Activated naive CD4-positive, alpha-beta T cell treated with anti-CD3 and anti-CD28 coated beads, Interleukin-2, amount 10 ng/mL, durations not matched to agents 7 days and 5 days (primary cell): Measurements from ENCODE around the gene VSIG8.
A peak's percentile ranks its signal among the peaks of the same experiment; 100 is the strongest.

ENCODE experiments used
- CTCF ChIA-PET: fragments of 350-600 bp; sonication (Branson Sonifier 250); formaldehyde crosslinking; loops from one replicate; lab custom pipeline; 2021; ENCODE audit warnings: antibody characterized with exemption; lab: Charles Lee
- DNase-seq: peaks from one replicate; pipeline ENCODE4 v3.0.0-alpha.2; 2020
- H3K27ac Mint-ChIP-seq: one replicate; pipeline ENCODE4 v1.8.0; 2021; ENCODE audit warnings: mild to moderate bottlenecking, moderate library complexity, mixed read lengths
- H3K27me3 Mint-ChIP-seq: one replicate; pipeline ENCODE4 v1.8.0; 2021; ENCODE audit warnings: mild to moderate bottlenecking, mixed read lengths
- H3K36me3 Mint-ChIP-seq: one replicate; pipeline ENCODE4 v1.8.0; 2021; ENCODE audit warnings: mixed read lengths
- H3K4me1 Mint-ChIP-seq: one replicate; pipeline ENCODE4 v1.8.0; 2021; ENCODE audit warnings: mixed read lengths
- H3K4me3 Mint-ChIP-seq: one replicate; pipeline ENCODE4 v1.8.0; 2021; ENCODE audit warnings: mild to moderate bottlenecking, moderate library complexity, mixed read lengths
- H3K9me3 Mint-ChIP-seq: one replicate; pipeline ENCODE4 v1.8.0; 2021; ENCODE audit warnings: mixed read lengths

The VSIG8 gene

GRCh38 chr1:159895836-159896545 lies 33.5 kb upstream of the VSIG8 start:
- Mint-ChIP-seq H3K27ac (no peak overlapping the region), H3K4me3 (no peak overlapping the region), H3K4me1 (peaks cover 7% of the 10 kb centered on the region), H3K9me3 (no peaks in the 10 kb centered on the region), H3K27me3 (peaks cover 43% of the 10 kb centered on the region), H3K36me3 (no peaks in the 10 kb centered on the region)
- CTCF ChIA-PET: interaction anchor here (6.2 to 13.0 kb wide), 3 partner anchors 27 to 110 kb away, joined by 42 to 430 read pairs (median 151); partner anchors contain the start of genes FCRL6 and TAGLN2
- no peak for DNase-seq

DNA sequence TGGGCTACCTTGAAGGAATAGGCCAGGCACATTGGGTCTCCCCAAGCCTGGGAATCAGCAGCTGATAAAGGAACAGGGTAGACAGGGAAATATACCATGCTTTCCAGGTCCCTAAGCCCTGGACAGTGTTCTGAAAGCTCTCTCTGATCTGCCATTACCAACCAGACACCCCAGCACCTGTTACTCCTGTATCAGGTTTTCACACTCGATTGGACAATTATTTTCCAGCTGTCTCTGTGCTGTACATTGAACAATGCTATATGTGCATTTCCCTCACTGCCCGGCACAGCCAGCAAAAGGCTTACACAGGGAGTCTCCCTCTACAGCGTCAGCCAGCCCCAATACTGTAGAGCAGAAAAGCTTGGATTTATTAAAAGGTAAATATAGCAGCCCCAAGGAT lies 32.8 kb upstream of the VSIG8 start:
- Mint-ChIP-seq H3K36me3 (no peaks in the 10 kb centered on the region), H3K9me3 (no peaks in the 10 kb centered on the region), H3K27me3 (peaks cover 36% of the 10 kb centered on the region), H3K4me1 (peaks cover 6% of the 10 kb centered on the region), H3K27ac (no peak overlapping the region), H3K4me3 (no peak overlapping the region)
- no peak for DNase-seq
- CTCF ChIA-PET: interaction anchor here (1.1 to 13.0 kb wide), 4 partner anchors 28 to 111 kb away, joined by 5 to 430 read pairs (median 96); partner anchors contain the start of genes FCRL6 and TAGLN2

DNA sequence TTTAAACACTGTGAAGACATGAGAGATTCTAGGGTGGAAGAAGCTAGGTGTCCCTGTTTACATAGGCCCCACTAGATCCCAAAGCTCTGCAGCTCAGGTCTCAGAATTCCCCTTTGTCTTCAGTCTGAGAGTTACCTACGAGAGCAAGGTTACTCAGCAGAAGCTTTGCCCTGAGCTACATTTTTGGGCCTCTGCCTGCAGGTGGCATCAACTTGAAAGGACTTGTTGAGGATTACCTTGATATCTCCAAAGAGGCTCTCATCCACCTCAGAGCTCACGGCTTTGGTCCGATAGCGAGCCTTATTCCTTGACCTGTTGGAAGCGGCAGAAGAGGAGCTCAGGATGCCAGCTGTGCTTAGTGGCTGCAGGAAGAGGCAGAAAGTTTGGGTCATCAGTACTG lies 30.5 kb upstream of the VSIG8 start:
- H3K27me3 Mint-ChIP-seq: peaks cover 28% of the 10 kb centered on the region
- CTCF ChIA-PET: interaction anchor here (0.6 to 13.0 kb wide), 33 partner anchors 9 to 679 kb away, joined by 3 to 430 read pairs (median 4); partner anchors contain the start of genes DUSP23, FCRL6, SLAMF8 and SLAMF9
- H3K27ac Mint-ChIP-seq: no peak overlapping the region
- peaks cover 16% of the 10 kb centered on the region for H3K4me1 Mint-ChIP-seq
- no peak overlapping the region for H3K4me3 Mint-ChIP-seq
- DNase-seq: peak; percentile 52
- H3K36me3 Mint-ChIP-seq: no peaks in the 10 kb centered on the region
- no peaks in the 10 kb centered on the region for H3K9me3 Mint-ChIP-seq

DNA sequence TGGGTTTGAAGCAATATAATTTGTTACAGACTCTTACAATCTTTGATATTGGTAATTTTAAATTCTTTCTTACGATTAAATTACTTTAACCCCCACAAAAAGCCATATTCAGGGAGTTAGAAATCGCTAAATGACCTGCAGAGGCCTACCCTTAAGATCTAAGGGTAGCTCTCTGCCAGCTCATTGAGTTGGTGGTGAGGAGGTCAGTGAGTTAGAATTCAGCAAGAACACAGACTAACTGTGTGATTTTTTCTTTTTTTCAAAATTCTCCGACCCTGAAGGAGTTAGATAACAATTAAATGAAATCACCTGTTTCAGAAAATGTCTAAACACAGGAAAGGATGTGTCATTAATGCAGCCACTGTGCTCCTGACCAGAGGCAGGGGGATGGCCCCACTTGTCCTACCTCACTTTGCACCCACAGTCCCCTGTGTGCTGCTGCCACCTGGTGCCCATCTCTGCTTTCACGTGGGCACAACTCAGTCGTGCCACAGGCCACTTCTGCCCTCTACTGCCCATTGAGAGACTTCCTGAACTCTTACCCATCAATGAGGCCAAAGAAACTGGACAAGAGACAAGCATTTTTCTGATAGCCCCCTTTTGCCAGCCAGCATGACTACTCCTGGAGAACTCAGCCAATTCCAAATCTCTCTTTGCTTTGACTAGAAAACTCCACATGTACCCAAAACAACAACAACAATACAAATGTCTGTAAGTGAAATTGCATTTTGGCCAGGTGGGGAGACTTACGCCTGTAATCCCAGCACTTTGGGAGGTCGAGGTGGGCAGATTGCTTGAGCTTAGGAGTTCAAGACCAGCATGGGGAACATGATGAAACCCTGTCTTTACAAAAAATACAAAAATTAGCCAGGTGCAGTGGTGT lies 29.1 kb upstream of the VSIG8 start:
- H3K36me3 Mint-ChIP-seq: no peaks in the 10 kb centered on the region
- H3K9me3 Mint-ChIP-seq: no peaks in the 10 kb centered on the region
- H3K27me3 Mint-ChIP-seq: peaks cover 26% of the 10 kb centered on the region
- CTCF ChIA-PET: interaction anchor here (0.7 to 13.0 kb wide), 35 partner anchors 9 to 674 kb away, joined by 3 to 430 read pairs (median 5); partner anchors contain the start of genes DUSP23, FCRL6, SLAMF8 and SLAMF9
- no peak overlapping the region for H3K27ac Mint-ChIP-seq
- peak; percentile 86 for DNase-seq
- peaks cover 16% of the 10 kb centered on the region for H3K4me1 Mint-ChIP-seq
- no peak overlapping the region for H3K4me3 Mint-ChIP-seq

GRCh38 chr1:159890390-159890789 lies 27.9 kb upstream of the VSIG8 start:
- CTCF ChIA-PET: interaction anchor here (0.9 to 13.0 kb wide), 20 partner anchors 11 to 673 kb away, joined by 3 to 430 read pairs (median 5); partner anchors contain the start of genes DUSP23, FCRL6, SLAMF8 and TAGLN2

DNA sequence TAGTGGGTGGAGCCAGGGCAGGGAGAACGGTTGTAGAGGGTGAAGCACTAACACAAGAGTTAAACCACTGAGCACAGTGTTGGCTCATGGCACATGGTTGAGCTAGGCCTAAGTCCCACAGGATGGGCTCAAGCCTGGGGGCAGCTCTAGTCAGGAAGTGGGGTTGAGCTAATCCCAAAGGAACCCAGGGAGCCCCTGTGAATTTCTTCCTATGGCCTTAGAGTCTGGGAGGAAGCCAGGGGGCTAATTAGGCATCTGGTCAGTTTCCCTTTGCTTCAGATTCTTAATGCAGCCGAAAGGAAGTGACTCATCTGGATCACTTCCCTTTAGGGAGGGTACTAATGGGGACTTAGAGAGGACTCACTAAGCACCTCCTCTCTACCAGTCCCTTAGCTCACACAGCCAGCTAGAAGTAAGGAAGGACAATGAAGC lies 27.4 kb upstream of the VSIG8 start:
- H3K4me3 Mint-ChIP-seq: no peak overlapping the region
- H3K4me1 Mint-ChIP-seq: peaks cover 16% of the 10 kb centered on the region
- CTCF ChIA-PET: interaction anchor here (0.9 to 13.0 kb wide), 19 partner anchors 10 to 117 kb away, joined by 3 to 430 read pairs (median 5); partner anchors contain the start of genes DUSP23, FCRL6, SLAMF8 and TAGLN2
- peaks cover 18% of the 10 kb centered on the region for H3K27me3 Mint-ChIP-seq
- H3K27ac Mint-ChIP-seq: no peak overlapping the region
- DNase-seq: no peak
- no peaks in the 10 kb centered on the region for H3K9me3 Mint-ChIP-seq
- no peaks in the 10 kb centered on the region for H3K36me3 Mint-ChIP-seq

More at GRCh38 chr1:159890390-159890789, 27.9 kb upstream of the VSIG8 start:
- no peak for DNase-seq
- no peaks in the 10 kb centered on the region for H3K9me3 Mint-ChIP-seq
- H3K27ac Mint-ChIP-seq: no peak overlapping the region
- H3K4me3 Mint-ChIP-seq: no peak overlapping the region
- peaks cover 16% of the 10 kb centered on the region for H3K4me1 Mint-ChIP-seq
- H3K36me3 Mint-ChIP-seq: no peaks in the 10 kb centered on the region
- H3K27me3 Mint-ChIP-seq: peaks cover 22% of the 10 kb centered on the region

GRCh38 chr1:159889202-159889601 lies 26.7 kb upstream of the VSIG8 start:
- Mint-ChIP-seq H3K27me3 (peaks cover 15% of the 10 kb centered on the region), H3K9me3 (no peaks in the 10 kb centered on the region), H3K36me3 (no peaks in the 10 kb centered on the region), H3K4me1 (peaks cover 16% of the 10 kb centered on the region), H3K4me3 (no peak overlapping the region), H3K27ac (no peak overlapping the region)
- DNase-seq: no peak
- CTCF ChIA-PET: interaction anchor here (0.8 to 13.0 kb wide), 13 partner anchors 16 to 119 kb away, joined by 3 to 430 read pairs (median 5); partner anchors contain the start of genes DUSP23 and FCRL6

DNA sequence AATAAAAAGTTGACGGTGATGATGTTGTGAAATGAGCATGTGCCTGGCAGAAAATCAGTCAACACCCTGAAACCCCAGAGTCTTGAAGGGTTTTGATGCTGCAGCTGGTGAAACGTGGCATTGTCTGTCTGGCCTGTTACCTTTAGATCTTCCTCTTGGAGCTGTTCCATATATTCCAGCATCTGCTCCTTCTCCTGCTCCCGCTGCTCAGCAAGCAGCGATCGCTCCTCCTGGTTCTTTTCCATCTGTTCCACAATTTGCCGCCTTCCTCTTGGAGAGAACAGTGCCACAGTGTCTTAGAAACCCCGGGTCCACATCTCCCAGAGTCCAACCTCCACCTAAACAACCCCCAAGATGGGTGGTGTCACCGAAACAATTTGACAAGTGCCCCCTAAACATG lies 21.8 kb upstream of the VSIG8 start:
- peaks cover 4% of the 10 kb centered on the region for H3K27me3 Mint-ChIP-seq
- DNase-seq: no peak
- H3K4me3 Mint-ChIP-seq: no peak overlapping the region
- H3K4me1 Mint-ChIP-seq: peaks cover 3% of the 10 kb centered on the region
- H3K27ac Mint-ChIP-seq: no peak overlapping the region
- no peaks in the 10 kb centered on the region for H3K9me3 Mint-ChIP-seq
- H3K36me3 Mint-ChIP-seq: no peaks in the 10 kb centered on the region
- CTCF ChIA-PET: interaction anchor here (13.0 kb wide), 1 partner anchor 85 kb away, joined by 430 read pairs; the partner anchor contains the start of gene FCRL6

- H3K9me3 Mint-ChIP-seq: no peaks in the 10 kb centered on the region
- H3K27ac Mint-ChIP-seq: no peak overlapping the region
- no peaks in the 10 kb centered on the region for H3K4me1 Mint-ChIP-seq
- CTCF ChIA-PET: interaction anchor here (1.5 kb wide), 1 partner anchor 9 kb away, joined by 4 read pairs; no protein-coding TSS in a partner anchor
- H3K27me3 Mint-ChIP-seq: peaks cover 4% of the 10 kb centered on the region
- no peak overlapping the region for H3K4me3 Mint-ChIP-seq
- DNase-seq: no peak
- H3K36me3 Mint-ChIP-seq: no peaks in the 10 kb centered on the region
These were observed 20.7 kb upstream of the VSIG8 start for GRCh38 chr1:159883134-159883533.

- CTCF ChIA-PET: interaction anchor here (1.1 to 1.5 kb wide), 2 partner anchors 10 to 84 kb away, joined by 4 to 5 read pairs; no protein-coding TSS in a partner anchor
- Mint-ChIP-seq H3K27ac (no peak overlapping the region), H3K4me1 (no peaks in the 10 kb centered on the region), H3K9me3 (no peaks in the 10 kb centered on the region), H3K27me3 (peaks cover 4% of the 10 kb centered on the region), H3K36me3 (no peaks in the 10 kb centered on the region), H3K4me3 (no peak overlapping the region)
- DNase-seq: no peak
These were observed 20.0 kb upstream of the VSIG8 start for GRCh38 chr1:159882527-159882862.

GRCh38 chr1:159881622-159882526 lies 19.4 kb upstream of the VSIG8 start:
- Mint-ChIP-seq H3K36me3 (no peaks in the 10 kb centered on the region), H3K4me1 (no peaks in the 10 kb centered on the region), H3K4me3 (no peak overlapping the region), H3K9me3 (no peaks in the 10 kb centered on the region), H3K27ac (no peak overlapping the region), H3K27me3 (peaks cover 4% of the 10 kb centered on the region)
- DNase-seq: no peak
- CTCF ChIA-PET: interaction anchor here (1.1 to 1.5 kb wide), 2 partner anchors 10 to 83 kb away, joined by 4 to 5 read pairs; no protein-coding TSS in a partner anchor

GRCh38 chr1:159880430-159880829 lies 18.0 kb upstream of the VSIG8 start:
- peaks cover 4% of the 10 kb centered on the region for H3K27me3 Mint-ChIP-seq
- CTCF ChIA-PET: interaction anchor here (1.0 to 1.5 kb wide), 3 partner anchors 10 to 81 kb away, joined by 3 to 6 read pairs (median 3); no protein-coding TSS in a partner anchor
- no peaks in the 10 kb centered on the region for H3K9me3 Mint-ChIP-seq
- no peaks in the 10 kb centered on the region for H3K4me1 Mint-ChIP-seq
- no peak overlapping the region for H3K27ac Mint-ChIP-seq
- no peak overlapping the region for H3K4me3 Mint-ChIP-seq
- H3K36me3 Mint-ChIP-seq: no peaks in the 10 kb centered on the region
- DNase-seq: no peak

DNA sequence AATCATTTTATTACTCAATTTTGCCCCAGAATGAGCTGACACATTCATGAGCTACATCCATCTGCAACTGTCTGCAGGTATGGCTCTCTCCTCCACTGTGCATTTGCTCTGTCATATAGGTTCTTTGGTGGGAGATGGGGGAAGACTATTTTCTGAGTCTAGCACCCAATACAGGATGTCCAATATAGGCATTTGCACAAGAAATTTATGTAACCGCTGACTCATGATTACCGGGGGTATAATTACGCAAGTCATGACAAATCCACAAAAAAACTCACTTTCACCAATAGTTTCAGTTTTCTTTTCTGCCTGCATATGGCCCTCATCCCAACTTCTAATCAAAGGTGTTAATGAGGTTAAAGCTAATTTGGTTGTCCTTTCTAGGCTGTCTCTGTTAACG lies 17.5 kb upstream of the VSIG8 start:
- no peak overlapping the region for H3K27ac Mint-ChIP-seq
- H3K4me3 Mint-ChIP-seq: no peak overlapping the region
- no peaks in the 10 kb centered on the region for H3K36me3 Mint-ChIP-seq
- H3K9me3 Mint-ChIP-seq: no peaks in the 10 kb centered on the region
- CTCF ChIA-PET: interaction anchor here (1.2 to 1.5 kb wide), 3 partner anchors 11 to 56 kb away, joined by 3 to 6 read pairs (median 4); no protein-coding TSS in a partner anchor
- no peaks in the 10 kb centered on the region for H3K4me1 Mint-ChIP-seq
- no peak for DNase-seq
- peaks cover 4% of the 10 kb centered on the region for H3K27me3 Mint-ChIP-seq
